Measurements from ENCODE around the gene TMIGD2.
A peak's percentile ranks its signal among the peaks of the same experiment; 100 is the strongest.
"Not testable (repeated sequence)": the region's sequence is repeated elsewhere in the genome, so short reads cannot be mapped to it uniquely, and the experiment has no call there.

TMIGD2 gene

GRCh38 chr19:4302243-4302640 is at the start of gene TMIGD2:
TMIGD2 (minus strand) TSS chr19:4302389; CDS start chr19:4302385, 4 bp downstream.
- no peak for DNase-seq

GRCh38 chr19:4350726-4351125 is 48.5 kb upstream of the TMIGD2 start:
- no peak for DNase-seq

- no peak for DNase-seq
Measured at GRCh38 chr19:4350111-4350510, 47.9 kb upstream of the TMIGD2 start.

- DNase-seq, result not testable (repeated sequence)
Measured at GRCh38 chr19:4349225-4349624, 47.0 kb upstream of the TMIGD2 start.

GRCh38 chr19:4347521-4347920 is 45.3 kb upstream of the TMIGD2 start:
- DNase-seq, result no peak

GRCh38 chr19:4346020-4346383 is 43.8 kb upstream of the TMIGD2 start:
- no peak for DNase-seq

- DNase-seq, result no peak
Measured at GRCh38 chr19:4345342-4346019, 43.3 kb upstream of the TMIGD2 start.

- DNase-seq, result peak; percentile 95
Measured at GRCh38 chr19:4343370-4344307, 41.5 kb upstream of the TMIGD2 start, which contains the start of gene MPND. MPND (plus strand) TSS chr19:4343562; CDS start chr19:4343594, 32 bp downstream.

- DNase-seq, result peak; percentile 86
Measured at GRCh38 chr19:4342615-4343369, 40.6 kb upstream of the TMIGD2 start.

GRCh38 chr19:4342314-4342614 is 40.1 kb upstream of the TMIGD2 start:
- no peak for DNase-seq

- peak; percentile 28 for DNase-seq
Measured at GRCh38 chr19:4338441-4339355, 36.5 kb upstream of the TMIGD2 start, which contains the start of gene STAP2. STAP2 (minus strand) TSS chr19:4338827; CDS start chr19:4338753, 74 bp downstream.

GRCh38 chr19:4337906-4338440 is 35.8 kb upstream of the TMIGD2 start:
- no peak for DNase-seq

- no peak for DNase-seq
Measured at GRCh38 chr19:4334929-4335570, 32.9 kb upstream of the TMIGD2 start.

GRCh38 chr19:4329858-4330257 is 27.7 kb upstream of the TMIGD2 start:
- no peak for DNase-seq

GRCh38 chr19:4328991-4329681 is 26.9 kb upstream of the TMIGD2 start:
- DNase-seq, result peak; percentile 44

GRCh38 chr19:4328243-4328990 is 26.2 kb upstream of the TMIGD2 start:
- DNase-seq, result peak; percentile 95

GRCh38 chr19:4327877-4328242 is 25.7 kb upstream of the TMIGD2 start:
- DNase-seq, result no peak

GRCh38 chr19:4327252-4327876 is 25.2 kb upstream of the TMIGD2 start:
- DNase-seq, result peak; percentile 74

- peak; percentile 41 for DNase-seq
Measured at GRCh38 chr19:4326837-4327251, 24.7 kb upstream of the TMIGD2 start.
